GM19099 (cell line): ENCODE results near the gene SCFD1.

ENCODE experiments used
- POLR2A ChIP-seq: IDR thresholded peaks from 3 replicates; pipeline ENCODE4 v1.6.1; 2011; ENCODE audit warnings: low read depth; ENCODE audit not compliant: insufficient read length; ENCODE audit errors: extremely low read depth

The SCFD1 gene

GRCh38 chr14:30621940-30622830 lies at the start of gene SCFD1:
Gene SCFD1, plus strand, starts transcription at chr14:30622319. Its CDS starts 20 bp downstream, at chr14:30622339.
- peak; percentile 97 for TF ChIP-seq POLR2A

GRCh38 chr14:30572771-30573170 lies 49.3 kb upstream of the SCFD1 start:
- TF ChIP-seq POLR2A: no peak

GRCh38 chr14:30573226-30573814 lies 48.8 kb upstream of the SCFD1 start:
- TF ChIP-seq POLR2A: no peak

- no peak for TF ChIP-seq POLR2A
Observed at GRCh38 chr14:30573966-30574365, 48.2 kb upstream of the SCFD1 start.

GRCh38 chr14:30580616-30581282 lies 41.4 kb upstream of the SCFD1 start:
- TF ChIP-seq POLR2A: no peak

- TF ChIP-seq POLR2A: no peak
Observed at GRCh38 chr14:30581283-30581625, 40.9 kb upstream of the SCFD1 start.

- no peak for TF ChIP-seq POLR2A
Observed at GRCh38 chr14:30582376-30582775, 39.7 kb upstream of the SCFD1 start.

- TF ChIP-seq POLR2A: no peak
Observed at GRCh38 chr14:30584058-30584630, 38.0 kb upstream of the SCFD1 start.

GRCh38 chr14:30585204-30585603 lies 36.9 kb upstream of the SCFD1 start:
- no peak for TF ChIP-seq POLR2A

- no peak for TF ChIP-seq POLR2A
Observed at GRCh38 chr14:30587141-30587540, 35.0 kb upstream of the SCFD1 start.

- TF ChIP-seq POLR2A: no peak
Observed at GRCh38 chr14:30588873-30589272, 33.2 kb upstream of the SCFD1 start.

GRCh38 chr14:30596935-30597334 lies 25.2 kb upstream of the SCFD1 start:
- no peak for TF ChIP-seq POLR2A

GRCh38 chr14:30597504-30597903 lies 24.6 kb upstream of the SCFD1 start:
- TF ChIP-seq POLR2A: no peak

GRCh38 chr14:30600922-30601918 lies 20.9 kb upstream of the SCFD1 start:
- TF ChIP-seq POLR2A: no peak
